Measurements from ENCODE around the gene ACD. TPM values are rescaled to one million over a fixed set of nuclear protein-coding genes. Genes with fewer than 3 reads are reported as not detected.
A peak's percentile ranks its signal among the peaks of the same experiment; 100 is the strongest.

ACD gene
- total RNA-seq, 1 donor from 2014 or later: 38.8 TPM

DNA sequence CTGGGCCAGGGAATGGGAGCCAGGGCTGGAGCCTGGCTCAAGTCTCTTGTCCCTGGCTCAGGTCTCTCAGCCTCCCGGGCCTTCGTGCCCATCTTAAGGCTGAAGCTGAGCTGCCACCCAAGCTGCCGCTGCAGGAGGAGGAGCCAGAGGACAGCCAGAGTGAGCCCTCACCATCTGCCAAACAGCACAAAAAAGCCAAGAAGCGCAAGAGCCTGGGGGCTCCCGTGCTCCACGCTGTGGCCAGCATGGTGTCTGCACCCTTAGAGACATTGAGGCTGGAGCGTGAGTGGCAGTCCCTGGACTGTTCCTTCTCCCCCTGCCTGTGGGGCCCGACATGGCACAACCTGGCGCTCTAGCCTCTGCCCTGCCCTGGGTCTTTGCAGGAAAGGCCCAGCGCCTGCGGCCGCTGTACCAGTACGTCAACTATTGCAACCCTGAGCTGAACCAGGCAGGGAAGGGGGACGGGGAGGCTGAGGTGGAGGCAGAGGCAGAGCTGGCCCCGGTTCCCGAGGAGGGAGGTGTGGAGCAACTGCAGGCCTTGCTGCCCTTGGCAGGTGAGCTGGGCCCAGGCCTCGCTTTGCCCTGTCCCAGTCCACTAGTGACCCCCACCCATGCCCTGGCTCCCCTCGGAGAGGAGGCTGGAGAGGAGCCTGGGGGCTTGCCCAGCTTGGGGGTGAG lies 7.9 kb upstream of the ACD start:
- TF ChIP-seq POLR2A (IDR thresholded peaks at IDR 0.05) (no peak), POLR2AphosphoS5 (IDR thresholded peaks at IDR 0.05; ENCODE audit: insufficient read depth in 1 of 2, low read depth in 1 of 2) (peak; percentile 45 to 68)
- TF ChIP-seq, protein P1, sequence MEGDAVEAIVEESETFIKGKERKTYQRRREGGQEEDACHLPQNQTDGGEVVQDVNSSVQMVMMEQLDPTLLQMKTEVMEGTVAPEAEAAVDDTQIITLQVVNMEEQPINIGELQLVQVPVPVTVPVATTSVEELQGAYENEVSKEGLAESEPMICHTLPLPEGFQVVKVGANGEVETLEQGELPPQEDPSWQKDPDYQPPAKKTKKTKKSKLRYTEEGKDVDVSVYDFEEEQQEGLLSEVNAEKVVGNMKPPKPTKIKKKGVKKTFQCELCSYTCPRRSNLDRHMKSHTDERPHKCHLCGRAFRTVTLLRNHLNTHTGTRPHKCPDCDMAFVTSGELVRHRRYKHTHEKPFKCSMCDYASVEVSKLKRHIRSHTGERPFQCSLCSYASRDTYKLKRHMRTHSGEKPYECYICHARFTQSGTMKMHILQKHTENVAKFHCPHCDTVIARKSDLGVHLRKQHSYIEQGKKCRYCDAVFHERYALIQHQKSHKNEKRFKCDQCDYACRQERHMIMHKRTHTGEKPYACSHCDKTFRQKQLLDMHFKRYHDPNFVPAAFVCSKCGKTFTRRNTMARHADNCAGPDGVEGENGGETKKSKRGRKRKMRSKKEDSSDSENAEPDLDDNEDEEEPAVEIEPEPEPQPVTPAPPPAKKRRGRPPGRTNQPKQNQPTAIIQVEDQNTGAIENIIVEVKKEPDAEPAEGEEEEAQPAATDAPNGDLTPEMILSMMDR (IDR thresholded peaks at IDR 0.05): peak; percentile 32 to 86 (median 64)
- H3K4me3 ChIP-seq: peak overlapping the region; percentile 67 to 78
- DNase-seq (ENCODE audit: extremely low spot score in 2 of 2): no peak
- intact Hi-C loops (cut with DNase I): loop anchor here (2.0 kb wide), 2 partner anchors 105 to 147 kb away; partner anchors contain the start of gene CTCF
- no peaks in the 10 kb centered on the region for H3K27me3 ChIP-seq
- no peaks in the 10 kb centered on the region for H3K36me3 ChIP-seq
- peak overlapping the region; percentile 90 for H3K27ac ChIP-seq
- H3K4me1 ChIP-seq: peaks cover 40% of the 10 kb centered on the region
- no peaks in the 10 kb centered on the region for H3K9me3 ChIP-seq

DNA sequence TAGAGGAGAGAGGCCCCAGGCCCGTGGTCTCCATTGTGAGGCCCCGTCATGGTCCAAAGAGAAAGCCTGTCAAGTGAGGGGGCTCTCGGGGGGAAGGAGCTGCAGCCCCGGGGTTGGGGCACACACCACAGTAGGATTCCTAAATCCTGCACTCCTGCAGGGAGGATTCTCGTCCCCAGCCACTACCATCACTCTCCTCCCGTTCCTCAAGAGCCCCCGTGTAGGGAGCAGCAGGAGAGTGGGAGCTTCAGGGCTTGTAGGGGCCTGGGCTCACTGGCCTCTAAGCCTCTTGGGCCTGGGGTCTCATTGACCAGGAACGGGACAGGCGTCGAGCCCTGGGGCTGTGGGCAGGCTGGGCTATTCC lies 7.4 kb upstream of the ACD start:
- intact Hi-C loops (cut with DNase I): loop anchor here (2.0 kb wide), 1 partner anchor 105 kb away; the partner anchor contains the start of gene CTCF
- H3K27ac ChIP-seq: peak overlapping the region; percentile 90
- DNase-seq (ENCODE audit: extremely low spot score in 2 of 2): no peak

DNA sequence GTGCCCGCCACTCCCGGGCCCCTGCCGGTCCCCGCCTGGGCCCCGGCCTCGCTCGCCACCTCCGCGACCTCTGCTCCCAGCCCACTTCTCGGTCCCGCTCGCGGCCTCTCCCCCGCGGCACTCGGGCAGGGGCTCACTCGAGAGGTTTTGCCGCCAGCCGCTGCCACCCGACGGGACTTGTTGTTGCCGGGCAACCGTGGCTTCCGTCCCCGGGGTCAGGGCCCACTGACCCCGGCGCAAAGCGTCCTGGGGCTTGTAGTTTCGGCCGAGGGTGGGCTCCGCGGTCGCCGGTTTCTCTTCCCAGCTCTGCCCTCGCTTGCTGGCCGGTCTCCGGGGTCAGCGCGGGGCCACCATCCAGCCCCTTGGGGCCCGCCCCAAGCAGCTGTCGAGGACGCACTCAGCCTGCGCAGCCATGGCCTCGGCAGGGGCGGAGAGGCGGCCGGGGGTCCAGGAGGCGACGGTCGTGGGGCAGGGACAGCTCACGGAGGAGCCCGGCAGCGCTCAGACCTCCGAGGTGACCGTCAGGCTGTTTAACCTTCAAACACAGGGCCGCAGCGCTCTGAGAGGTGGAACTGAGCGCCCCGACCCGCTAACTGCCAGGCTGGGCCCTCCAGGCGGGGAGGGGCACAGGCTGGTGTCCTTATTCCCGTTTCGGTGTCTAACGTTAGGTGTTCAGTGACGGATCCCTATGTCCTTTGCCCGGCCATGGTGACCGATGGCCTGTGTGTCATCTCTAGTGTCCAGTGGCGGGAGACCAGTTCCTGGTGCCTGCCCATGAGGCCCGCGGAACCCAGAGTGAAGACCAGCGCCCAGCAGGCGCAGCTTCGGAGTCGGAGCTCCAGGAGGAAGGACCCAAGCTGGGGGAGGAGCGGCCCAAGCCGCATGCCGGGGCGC lies 6.7 kb upstream of the ACD start, which contains the start of the genes C16orf86 and ENKD1:
Gene C16orf86, plus strand, starts transcription at position 256 of the 894 bp plus-strand sequence. Its CDS starts 157 bp downstream, at position 413.
Gene ENKD1, minus strand, starts transcription at position 192 of the 894 bp plus-strand sequence. CDS start 308 bp downstream, outside the sequence.
- peaks cover 36% of the 10 kb centered on the region for H3K4me1 ChIP-seq
- no peaks in the 10 kb centered on the region for H3K27me3 ChIP-seq
- peak within 1 kb of the TSS; percentile 67 to 78 for H3K4me3 ChIP-seq
- no peaks in the 10 kb centered on the region for H3K36me3 ChIP-seq
- no peaks in the 10 kb centered on the region for H3K9me3 ChIP-seq
- no peak for TF ChIP-seq POLR2A (IDR thresholded peaks at IDR 0.05)
- peak; percentile 57 to 66 for TF ChIP-seq POLR2AphosphoS5 (IDR thresholded peaks at IDR 0.05; ENCODE audit: insufficient read depth in 1 of 2, low read depth in 1 of 2)
- TF ChIP-seq, protein P1 (IDR thresholded peaks at IDR 0.05): no peak
- peak within 1 kb of the TSS; percentile 90 for H3K27ac ChIP-seq
- no peak for DNase-seq (ENCODE audit: extremely low spot score in 2 of 2)
- intact Hi-C loops (cut with DNase I): loop anchor here (2.0 kb wide), 1 partner anchor 104 kb away; the partner anchor contains the start of gene CTCF

More for the DNA sequence above, 7.4 kb upstream of the ACD start:
- Histone ChIP-seq H3K27me3 (no peaks in the 10 kb centered on the region), H3K9me3 (no peaks in the 10 kb centered on the region), H3K4me1 (peaks cover 37% of the 10 kb centered on the region), H3K4me3 (peak overlapping the region; percentile 67 to 78), H3K36me3 (no peaks in the 10 kb centered on the region)
- TF ChIP-seq POLR2A (IDR thresholded peaks at IDR 0.05): no peak
- TF ChIP-seq, protein P1 (IDR thresholded peaks at IDR 0.05): no peak
- no peak for TF ChIP-seq POLR2AphosphoS5 (IDR thresholded peaks at IDR 0.05; ENCODE audit: insufficient read depth in 1 of 2, low read depth in 1 of 2)

DNA sequence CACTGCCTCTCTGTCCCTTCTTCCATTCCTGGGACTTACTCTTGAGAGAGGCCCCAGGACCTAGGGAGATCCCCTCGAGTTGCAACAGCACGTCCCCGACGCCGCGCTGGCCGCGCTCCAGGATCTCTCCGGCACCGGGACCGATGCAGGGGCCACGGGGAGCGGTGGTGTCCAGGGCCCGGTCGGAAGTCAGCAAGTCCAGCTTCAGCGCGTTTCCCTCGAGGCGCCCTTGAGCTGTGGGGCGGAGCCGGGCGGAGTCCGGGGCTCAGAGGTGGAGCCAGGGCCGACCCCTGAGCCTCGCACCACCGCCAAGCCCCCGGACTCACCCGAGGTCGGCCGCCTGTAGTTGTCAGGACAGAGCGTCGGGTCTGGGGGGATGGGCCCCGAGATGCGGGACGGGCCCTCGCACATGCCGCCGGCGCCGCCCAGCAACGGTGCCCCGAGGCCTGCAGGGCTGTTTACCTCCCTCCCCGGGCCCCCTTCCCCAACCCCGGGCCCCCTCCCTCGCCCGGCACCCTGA lies 6.0 kb upstream of the ACD start:
- H3K27ac ChIP-seq: peak overlapping the region; percentile 90
- H3K4me1 ChIP-seq: peaks cover 43% of the 10 kb centered on the region
- no peak for DNase-seq (ENCODE audit: extremely low spot score in 2 of 2)
- H3K36me3 ChIP-seq: no peaks in the 10 kb centered on the region
- no peaks in the 10 kb centered on the region for H3K9me3 ChIP-seq
- no peaks in the 10 kb centered on the region for H3K27me3 ChIP-seq
- H3K4me3 ChIP-seq: peak overlapping the region; percentile 67 to 78
- TF ChIP-seq POLR2A (IDR thresholded peaks at IDR 0.05) (no peak), POLR2AphosphoS5 (IDR thresholded peaks at IDR 0.05; ENCODE audit: insufficient read depth in 1 of 2, low read depth in 1 of 2) (no peak)
- TF ChIP-seq, protein P1 (IDR thresholded peaks at IDR 0.05): no peak
- intact Hi-C loops (cut with DNase I): loop anchor here (2.0 kb wide), 1 partner anchor 103 kb away; the partner anchor contains the start of gene CTCF
